ENCODE data around the gene PIGH. TPM values are rescaled to one million over a fixed set of nuclear protein-coding genes. Genes with fewer than 3 reads are reported as not detected.
A peak's percentile ranks its signal among the peaks of the same experiment; 100 is the strongest.
"Not testable (repeated sequence)": the region's sequence is repeated elsewhere in the genome, so short reads cannot be mapped to it uniquely, and the experiment has no call there.

Gene PIGH
- total and polyA plus RNA-seq, 2 of the 13 experiments (the other 11 are each of a cell fraction or from before 2014, with no cell fraction given) = 30.0 to 43.5 TPM

- no peak overlapping the region for H3K27ac ChIP-seq (ENCODE audit: extremely low read length, insufficient read depth, low read length)
- CTCF ChIA-PET (ENCODE audit: low intra/inter-chr PET ratio, low total read pairs) = no interaction called here
- intact Hi-C loops (cut with micrococcal nuclease; ENCODE audit: unreplicated experiment) (no loop called here), in situ Hi-C loops (cut with HindIII; ENCODE audit: extremely low pct_ligation_motif_present, low pct_unique_long_range_greater_than_20kb) (no loop called here)
- H3K4me2 ChIP-seq (ENCODE audit: low read depth, low read length) = no peak overlapping the region
- FAIRE-seq = no peak
- BruUV-seq (replicated peaks) = no TSS peak
- H2AFZ ChIP-seq (ENCODE audit: low read length) = no peak overlapping the region
- POLR2A ChIA-PET = no interaction called here
- H3K79me2 ChIP-seq (ENCODE audit: insufficient read depth, low read length) = no peaks in the 10 kb centered on the region
- no peaks in the 10 kb centered on the region; a peak in 1 of 5 replicates for H3K36me3 ChIP-seq (replicated peaks in 1 of 2; ENCODE audit: control insufficient read depth in 1 of 2, insufficient read depth in 2 of 2, low read length in 2 of 2)
- no peaks in the 10 kb centered on the region for H3K9me3 ChIP-seq (ENCODE audit: low read length)
- no peak overlapping the region for H3K4me3 ChIP-seq (replicated peaks in 1 of 3; ENCODE audit: insufficient read depth in 1 of 3, low read depth in 2 of 3, low read length in 3 of 3)
- no peak for DNase-seq (ENCODE audit: low spot score)
- TF ChIP-seq RERE (CRISPR knock-in tag; IDR thresholded peaks at IDR 0.05; ENCODE audit: low read depth) (no peak), ZNF121 (CRISPR knock-in tag; IDR thresholded peaks at IDR 0.05) (peak; percentile 70)
- no peaks in the 10 kb centered on the region for H4K20me1 ChIP-seq (ENCODE audit: insufficient read depth, low read length)
- peaks cover 34% of the 10 kb centered on the region for H3K4me1 ChIP-seq (ENCODE audit: insufficient read depth, low read length)
- H3K9ac ChIP-seq (ENCODE audit: insufficient read depth, low read depth, low read length) = no peak overlapping the region
- ATAC-seq = no peak
- H3K27me3 ChIP-seq (ENCODE audit: control insufficient read depth in 1 of 2, insufficient read depth in 2 of 2, low read length in 2 of 2) = no peaks in the 10 kb centered on the region
Observed at GRCh38 chr14:67627519-67627918, 27.5 kb upstream of the PIGH start.

- WGBS (ENCODE audit: low lambda C conversion rate) = 100% methylated on average over 1 of the region's 1 CpG
- DNase-seq (ENCODE audit: low spot score); H3K9ac ChIP-seq (ENCODE audit: insufficient read depth, low read depth, low read length); H2AFZ ChIP-seq (ENCODE audit: low read length); POLR2A ChIA-PET; H3K79me2 ChIP-seq (ENCODE audit: insufficient read depth, low read length); H3K9me3 ChIP-seq (ENCODE audit: low read length); H3K27me3 ChIP-seq (ENCODE audit: control insufficient read depth in 1 of 2, insufficient read depth in 2 of 2, low read length in 2 of 2); ATAC-seq; H3K4me2 ChIP-seq (ENCODE audit: low read depth, low read length); FAIRE-seq; H3K4me3 ChIP-seq (replicated peaks in 1 of 3; ENCODE audit: insufficient read depth in 1 of 3, low read depth in 2 of 3, low read length in 3 of 3); BruUV-seq (replicated peaks); CTCF ChIA-PET (ENCODE audit: low intra/inter-chr PET ratio, low total read pairs); H3K36me3 ChIP-seq (replicated peaks in 1 of 2; ENCODE audit: control insufficient read depth in 1 of 2, insufficient read depth in 2 of 2, low read length in 2 of 2); in situ Hi-C loops (cut with HindIII; ENCODE audit: extremely low pct_ligation_motif_present, low pct_unique_long_range_greater_than_20kb); H4K20me1 ChIP-seq (ENCODE audit: insufficient read depth, low read length); H3K27ac ChIP-seq (ENCODE audit: extremely low read length, insufficient read depth, low read length); intact Hi-C loops (cut with micrococcal nuclease; ENCODE audit: unreplicated experiment): not testable (repeated sequence)
- H3K4me1 ChIP-seq (ENCODE audit: insufficient read depth, low read length) = peaks cover 47% of the 10 kb centered on the region
Observed at GRCh38 chr14:67626131-67626530, 26.1 kb upstream of the PIGH start.

All from HepG2 (cell line).